ENCODE results near the gene NCLN.

- TF ChIP-seq EZH2 (IDR thresholded peaks at IDR 0.05; ENCODE audit: low read length, missing control alignments) (no peak), CTCF (conservative IDR thresholded peaks at IDR 0.05 in 1 of 2, IDR thresholded peaks at IDR 0.05 in 1 of 2; ENCODE audit: low read depth in 1 of 2, low read length in 2 of 2) (no peak)
Observed at GRCh38 chr19:3150739-3151329, 34.9 kb upstream of the NCLN start.
